AG04450 (cell line): ENCODE measurements around the gene GPR156. TPM values are rescaled to one million over a fixed set of nuclear protein-coding genes. Genes with fewer than 3 reads are reported as not detected.

Experiments
- CTCF ChIA-PET: fragments of 300-600, 350-600 bp; formaldehyde crosslinking; extraction: SDS; loops from one replicate; lab custom pipeline; 2022; ENCODE audit warnings: antibody characterized with exemption, inconsistent platforms; lab: Charles Lee
- POLR2A ChIA-PET: fragments of 350-600 bp; formaldehyde crosslinking; extraction: SDS; loops from one replicate; lab custom pipeline; 2021; ENCODE audit warnings: antibody characterized with exemption, inconsistent platforms; lab: Yijun Ruan, JAX
- DNase-seq: peaks from one replicate; pipeline ENCODE4 v3.0.0-alpha.2; 2011; ENCODE audit warnings: low read depth, low spot score
- H3K27ac ChIP-seq: one replicate; pipeline ENCODE4 v1.5.1; 2012; ENCODE audit warnings: low read depth, low read length, control low read depth
- H3K27me3 ChIP-seq: one replicate; pipeline ENCODE4 v1.6.0; 2012; ENCODE audit warnings: low read length; ENCODE audit not compliant: control insufficient read depth, insufficient read depth
- H3K4me3 ChIP-seq: 2 replicates; pipeline ENCODE4 v1.5.1; 2011; ENCODE audit warnings: mild to moderate bottlenecking, low read depth, low read length, control low read depth
- H3K9me3 ChIP-seq: 2 replicates; pipeline ENCODE4 v1.5.1; 2012; ENCODE audit warnings: low read length; ENCODE audit not compliant: control insufficient read depth, insufficient read depth
- CTCF ChIP-seq: IDR thresholded peaks from 2 replicates; pipeline ENCODE4 v1.5.1; 2011; ENCODE audit warnings: low read depth, low read length, control low read depth, inconsistent platforms
- polyA plus RNA-seq: library from polyadenylated mRNA; depleted of rRNA; stranded (reverse); fragments of >200 nt; gene quantifications from 2 replicates; pipeline ENCODE4 v1.2.3, GENCODE V29; 2011

Gene GPR156
- polyA plus RNA-seq, 1 experiment: 0.22 TPM

GRCh38 chr3:120264963-120265362 lies 20.1 kb downstream of the GPR156 start:
- H3K27ac ChIP-seq: no peak overlapping the region
- CTCF ChIA-PET: no interaction called here
- peaks cover 3% of the 10 kb centered on the region for H3K27me3 ChIP-seq
- no peak for DNase-seq
- no peaks in the 10 kb centered on the region for H3K9me3 ChIP-seq
- TF ChIP-seq CTCF: no peak
- POLR2A ChIA-PET: no interaction called here
- no peak overlapping the region for H3K4me3 ChIP-seq

- no peak for DNase-seq
- POLR2A ChIA-PET: no interaction called here
- no peak for TF ChIP-seq CTCF
- Histone ChIP-seq H3K4me3 (no peak overlapping the region), H3K27me3 (peaks cover 3% of the 10 kb centered on the region), H3K27ac (no peak overlapping the region), H3K9me3 (no peaks in the 10 kb centered on the region)
- CTCF ChIA-PET: no interaction called here
Measured at GRCh38 chr3:120263792-120264191, 21.2 kb downstream of the GPR156 start.

GRCh38 chr3:120258009-120258408 lies 27.0 kb downstream of the GPR156 start:
- ChIA-PET CTCF (no interaction called here), POLR2A (no interaction called here)
- no peak for TF ChIP-seq CTCF
- no peak overlapping the region for H3K4me3 ChIP-seq
- H3K27ac ChIP-seq: no peak overlapping the region
- no peaks in the 10 kb centered on the region for H3K27me3 ChIP-seq
- DNase-seq: no peak
- H3K9me3 ChIP-seq: no peaks in the 10 kb centered on the region

- POLR2A ChIA-PET: interaction anchor here (1.1 to 2.3 kb wide), 2 partner anchors 104 to 314 kb away, joined by 4 to 9 read pairs; partner anchors contain the start of gene LRRC58
- Histone ChIP-seq H3K4me3 (no peak overlapping the region), H3K27me3 (no peaks in the 10 kb centered on the region), H3K9me3 (no peaks in the 10 kb centered on the region), H3K27ac (no peak overlapping the region)
- no peak for DNase-seq
- CTCF ChIA-PET: interaction anchor here (0.6 to 3.1 kb wide), 22 partner anchors 10 to 550 kb away, joined by 3 to 96 read pairs (median 4); partner anchors contain the start of gene NDUFB4
- no peak for TF ChIP-seq CTCF
Measured at GRCh38 chr3:120245386-120245785, 39.6 kb downstream of the GPR156 start.

GRCh38 chr3:120244834-120245225 lies 40.2 kb downstream of the GPR156 start:
- POLR2A ChIA-PET: interaction anchor here (1.1 to 2.3 kb wide), 2 partner anchors 104 to 314 kb away, joined by 4 to 9 read pairs; partner anchors contain the start of gene LRRC58
- Histone ChIP-seq H3K4me3 (no peak overlapping the region), H3K27me3 (no peaks in the 10 kb centered on the region), H3K9me3 (no peaks in the 10 kb centered on the region), H3K27ac (no peak overlapping the region)
- no peak for DNase-seq
- no peak for TF ChIP-seq CTCF
- CTCF ChIA-PET: interaction anchor here (0.6 to 3.1 kb wide), 26 partner anchors 10 to 550 kb away, joined by 3 to 96 read pairs (median 4); partner anchors contain the start of gene NDUFB4
